Stimulated activated CD8-positive, alpha-beta memory T cell treated with anti-CD3 and anti-CD28 coated beads, Interleukin-12 subunit alpha, Interleukin-12 subunit beta, amount 100 ng/mL, for 24 hours (primary cell): Measurements from ENCODE around the gene TBC1D8.

Experiments
- DNase-seq: peaks from one replicate; pipeline ENCODE4 v3.0.0-alpha.2; 2020; ENCODE audit errors: extremely low read depth

The TBC1D8 gene

DNA sequence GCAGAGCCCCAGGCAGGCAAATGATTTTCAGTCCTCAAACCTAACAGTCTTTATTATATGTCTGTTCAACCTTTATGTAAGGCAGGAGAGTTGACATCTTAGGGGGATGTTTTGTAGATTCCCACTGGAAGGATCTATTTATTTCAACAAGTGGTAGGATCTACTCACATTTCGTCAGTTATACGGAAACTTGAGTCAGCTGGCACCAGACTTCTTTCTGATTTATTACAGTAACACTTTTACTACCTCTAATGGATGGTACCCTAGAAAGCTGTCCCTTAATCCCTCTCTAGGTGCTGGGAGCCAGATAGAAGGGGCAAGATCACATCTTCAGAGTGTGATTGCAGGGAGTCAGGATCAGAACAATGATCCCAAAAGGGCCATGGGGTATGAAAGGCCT lies 151.2 kb downstream of the TBC1D8 start:
- DNase-seq, result no peak

DNA sequence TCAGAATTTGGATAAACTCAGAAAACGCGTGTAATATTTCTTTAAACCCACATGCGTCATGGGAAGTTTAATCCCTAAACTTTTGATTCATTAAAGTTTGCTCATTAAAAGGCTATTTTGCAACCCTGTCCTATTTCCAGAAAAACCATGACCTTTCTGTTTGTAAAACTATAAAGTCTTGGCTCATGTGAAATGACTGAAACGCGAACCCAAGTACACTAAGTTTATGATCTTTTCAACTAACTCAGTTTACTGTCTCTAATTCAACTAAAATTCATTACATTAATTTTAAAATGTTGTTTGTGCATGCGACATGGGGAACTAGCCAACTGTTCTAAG lies 153.0 kb downstream of the TBC1D8 start:
- no peak for DNase-seq

DNA sequence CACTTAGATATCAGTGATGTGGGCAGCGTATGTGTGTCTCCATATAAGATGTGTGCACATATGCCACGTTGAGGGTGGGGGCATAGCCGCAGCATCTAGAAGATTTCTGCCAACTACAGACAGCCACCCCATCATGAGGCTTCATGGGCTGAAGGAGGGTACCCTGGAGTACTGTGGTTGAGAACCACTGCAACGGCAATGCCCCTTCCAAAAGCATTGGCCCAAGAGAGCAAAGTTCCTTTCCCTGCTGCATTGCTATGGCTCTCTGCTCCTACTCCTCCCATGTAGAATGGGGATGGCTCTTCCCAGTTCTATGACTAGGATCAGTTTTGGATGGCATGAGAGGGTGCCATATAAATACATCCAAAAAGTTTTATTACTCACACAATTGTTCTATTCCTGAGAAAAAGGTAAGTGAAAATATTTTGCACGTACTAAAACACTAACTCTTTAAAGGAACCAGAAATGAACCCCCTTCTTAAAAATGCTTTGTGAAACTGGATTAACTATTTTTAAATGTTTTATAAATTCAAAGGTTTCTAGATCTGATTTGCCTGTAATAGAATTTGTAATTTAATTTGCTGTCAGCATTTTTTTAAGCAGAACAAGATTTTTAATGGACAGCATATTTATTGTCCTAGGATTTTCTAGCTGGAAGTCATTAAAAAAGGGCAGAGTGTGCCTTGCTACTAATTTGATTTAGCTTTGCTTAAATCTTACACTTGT lies 153.5 kb downstream of the TBC1D8 start:
- DNase-seq, result no peak

DNA sequence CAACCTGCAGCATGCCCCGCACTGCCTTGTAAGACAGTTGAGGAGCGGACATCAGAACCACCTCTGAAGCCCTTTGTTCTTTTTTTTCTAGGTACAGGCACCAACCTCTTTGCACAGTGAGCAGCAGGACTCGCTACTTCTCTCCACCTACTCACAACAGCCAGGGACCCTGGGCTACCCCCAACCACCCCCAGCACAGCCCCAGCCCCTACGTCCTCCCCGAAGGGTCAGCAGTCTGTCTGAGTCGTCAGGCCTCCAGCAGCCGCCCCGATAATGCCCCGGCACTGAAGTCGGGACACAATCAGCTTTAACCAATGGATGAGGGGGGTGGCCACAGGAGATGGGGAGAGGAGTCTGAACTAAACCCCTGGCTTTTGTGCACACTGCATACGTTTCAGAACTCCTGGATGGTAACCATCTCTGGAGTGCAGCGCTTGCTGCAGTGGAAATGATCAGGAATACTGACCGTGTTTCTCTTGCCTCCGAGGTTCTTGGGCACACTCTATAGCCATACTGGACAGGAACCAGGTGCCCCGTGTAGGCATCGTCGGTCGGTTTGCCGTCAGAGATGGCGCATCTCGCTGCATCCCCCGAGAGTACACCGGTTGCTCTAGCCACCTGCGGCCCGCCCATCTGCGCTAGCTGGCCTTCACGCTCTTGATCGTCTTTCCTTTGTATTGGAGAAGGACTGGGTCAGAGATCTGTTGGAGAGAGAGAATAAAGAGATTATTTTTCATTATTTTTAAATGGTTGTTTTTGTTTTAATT lies 155.7 kb downstream of the TBC1D8 start:
- no peak for DNase-seq

DNA sequence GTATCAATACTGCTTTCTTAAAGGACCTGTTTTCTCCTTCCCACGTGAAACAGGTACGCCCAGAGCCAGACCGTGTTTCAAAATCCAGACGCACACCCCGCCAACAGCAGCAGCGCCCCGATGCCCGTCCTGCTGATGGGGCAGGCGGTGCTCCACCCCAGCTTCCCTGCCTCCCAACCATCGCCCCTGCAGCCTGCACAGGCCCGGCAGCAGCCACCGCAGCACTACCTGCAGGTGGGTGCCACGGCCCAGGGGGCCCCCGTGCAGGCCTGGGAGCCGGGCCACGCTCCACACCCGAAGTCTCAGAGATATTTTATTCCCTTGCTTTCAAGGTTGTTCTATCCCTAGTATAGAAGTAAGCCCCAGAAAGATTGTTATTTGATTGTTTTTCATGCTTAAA lies 157.9 kb downstream of the TBC1D8 start:
- DNase-seq, result no peak

DNA sequence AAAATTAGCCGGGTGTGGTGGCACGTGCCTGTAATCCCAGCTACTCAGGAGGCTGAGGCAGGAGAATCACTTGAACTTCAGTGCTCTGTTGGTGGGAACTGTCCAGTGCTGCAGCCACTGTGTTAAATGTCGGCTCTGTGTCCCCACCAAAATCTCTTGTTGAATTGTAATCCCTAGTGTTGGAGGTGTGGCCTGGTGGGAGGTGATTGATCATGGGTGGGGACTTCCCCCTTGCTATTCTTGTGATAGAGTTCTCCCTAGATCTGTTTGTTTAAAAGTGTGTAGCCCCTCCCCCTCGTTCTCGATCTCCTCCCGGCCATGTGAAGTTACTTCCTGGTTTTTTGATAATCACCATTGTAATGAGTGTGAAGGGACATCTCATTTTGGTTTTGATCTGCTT lies 158.9 kb downstream of the TBC1D8 start:
- DNase-seq, result no peak

DNA sequence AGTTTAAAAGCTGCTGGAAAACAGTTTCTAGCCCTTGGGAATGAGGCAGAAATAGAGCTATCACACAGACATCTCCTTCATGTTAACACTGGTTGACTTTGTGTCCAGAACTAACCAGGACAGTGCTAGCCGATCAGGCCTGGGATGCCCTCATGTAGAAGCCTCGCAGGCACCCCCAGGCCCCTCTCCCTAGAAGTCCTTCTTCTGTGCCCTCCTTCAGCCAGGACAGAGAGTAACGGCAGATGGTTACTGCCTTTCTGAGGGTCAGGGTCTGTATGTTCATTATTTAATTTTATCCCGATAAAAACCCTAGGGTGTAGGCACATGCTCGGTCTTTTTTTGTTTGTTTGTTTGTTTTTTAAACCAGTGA lies 159.8 kb downstream of the TBC1D8 start:
- DNase-seq, result no peak

DNA sequence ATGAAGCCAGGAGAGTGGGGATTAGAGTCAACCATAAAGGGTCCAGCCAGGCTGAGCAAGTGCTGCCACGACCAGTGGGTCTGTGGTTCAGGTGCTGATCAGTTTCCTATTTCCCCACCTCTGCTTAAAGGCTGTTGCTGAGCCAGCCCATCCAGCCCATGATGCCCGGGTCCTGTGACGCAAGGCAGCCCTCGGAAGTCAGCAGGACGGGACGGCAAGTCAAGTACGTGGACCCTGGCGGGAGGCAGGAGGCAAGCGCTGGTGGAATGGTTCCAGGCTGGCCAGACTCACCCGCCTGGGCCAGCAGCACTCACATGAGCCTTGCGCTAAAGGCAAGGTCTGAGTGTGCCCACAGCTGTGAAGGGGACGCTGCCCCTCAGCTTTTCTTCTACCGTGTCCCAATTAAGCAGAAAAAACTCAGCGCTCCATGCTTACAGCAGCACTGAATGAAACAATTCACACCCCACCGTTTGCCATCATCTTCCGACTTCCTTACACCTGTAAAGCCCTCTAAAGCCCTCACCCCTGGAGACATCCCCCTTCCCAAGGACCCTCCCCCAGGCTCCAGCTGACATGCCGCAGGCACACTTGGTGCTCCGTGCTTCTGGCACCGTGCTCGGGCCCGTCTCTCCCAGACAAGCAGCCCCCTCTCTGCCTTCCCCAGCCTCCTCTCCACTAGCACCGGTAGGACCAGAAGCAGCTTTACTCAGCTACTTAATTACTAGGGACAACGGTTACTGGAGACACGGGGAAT lies 160.4 kb downstream of the TBC1D8 start:
- no peak for DNase-seq

DNA sequence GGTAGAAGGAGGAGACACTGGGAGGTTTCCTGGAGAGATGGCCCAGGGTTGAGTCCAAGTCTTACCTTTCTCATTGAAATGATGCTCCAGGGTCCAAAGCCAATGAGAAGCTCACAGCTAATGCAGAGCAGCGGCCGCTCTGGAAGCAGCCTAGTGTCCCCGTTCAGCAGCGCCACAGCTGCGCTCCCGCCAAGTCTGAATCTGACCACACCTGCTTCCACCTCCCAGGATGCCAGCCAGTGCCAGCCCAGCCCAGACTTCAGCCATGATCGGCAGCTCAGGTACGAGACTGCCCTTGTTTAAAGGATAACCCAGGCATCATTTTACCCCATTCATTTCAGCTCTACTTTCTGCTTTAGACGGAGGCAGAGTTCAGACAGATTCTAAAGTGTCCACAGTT lies 161.0 kb downstream of the TBC1D8 start:
- no peak for DNase-seq

DNA sequence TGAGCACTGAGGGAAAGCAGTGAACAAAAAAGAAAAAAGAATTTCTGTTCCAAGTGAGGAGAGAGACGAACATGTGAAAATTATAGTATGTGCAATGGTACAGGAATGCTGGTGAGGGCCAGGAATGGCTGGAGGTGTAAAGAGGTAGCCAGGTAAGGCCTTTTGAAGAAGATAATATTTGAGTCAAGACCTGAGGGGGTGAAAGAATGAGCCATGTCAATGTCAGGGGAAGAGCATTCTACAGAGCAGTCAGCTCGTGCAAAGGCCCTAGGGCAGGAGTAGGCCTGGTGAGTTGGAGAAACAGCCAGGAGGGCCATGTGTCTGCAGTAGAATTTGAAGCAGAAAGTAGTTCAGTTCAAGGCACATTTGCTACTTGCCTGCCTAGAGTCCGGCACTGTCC lies 161.5 kb downstream of the TBC1D8 start:
- DNase-seq, result no peak

DNA sequence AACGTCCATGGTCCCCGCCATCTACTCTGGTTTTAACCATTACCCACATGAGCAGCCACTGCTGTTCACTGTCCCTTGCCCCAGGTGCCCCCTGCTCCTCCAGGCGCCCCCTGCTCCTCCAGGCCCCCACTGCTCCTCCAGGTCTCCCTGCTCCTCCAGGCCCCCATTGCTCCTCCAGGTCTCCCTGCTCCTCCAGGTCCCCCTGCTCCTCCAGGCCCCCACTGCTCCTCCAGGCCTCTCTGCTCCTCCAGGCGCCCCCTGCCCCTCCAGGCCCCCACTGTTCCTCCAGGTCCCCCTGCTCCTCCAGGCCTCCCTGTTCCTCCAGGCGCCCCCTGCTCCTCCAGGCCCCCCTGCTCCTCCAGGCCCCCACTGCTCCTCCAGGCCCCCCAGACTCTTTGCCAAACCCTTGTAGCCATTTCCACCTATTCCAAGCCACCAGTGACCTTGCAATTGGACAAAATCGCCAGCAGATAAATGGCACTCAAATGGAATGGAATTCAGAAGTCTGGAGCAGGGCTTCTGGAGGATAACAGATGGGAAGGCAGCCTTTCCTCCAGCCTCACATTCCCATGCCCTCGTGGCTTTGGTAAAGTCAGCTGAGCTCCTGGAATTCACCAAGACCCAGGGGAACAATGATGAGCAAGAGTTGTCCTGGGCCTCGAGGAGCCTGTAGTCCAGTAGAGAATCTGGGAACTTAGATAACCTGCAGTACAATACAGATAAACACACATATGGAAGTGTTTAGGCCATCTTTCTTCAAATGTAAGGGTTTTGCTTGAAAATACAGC lies 162.4 kb downstream of the TBC1D8 start:
- no peak for DNase-seq

DNA sequence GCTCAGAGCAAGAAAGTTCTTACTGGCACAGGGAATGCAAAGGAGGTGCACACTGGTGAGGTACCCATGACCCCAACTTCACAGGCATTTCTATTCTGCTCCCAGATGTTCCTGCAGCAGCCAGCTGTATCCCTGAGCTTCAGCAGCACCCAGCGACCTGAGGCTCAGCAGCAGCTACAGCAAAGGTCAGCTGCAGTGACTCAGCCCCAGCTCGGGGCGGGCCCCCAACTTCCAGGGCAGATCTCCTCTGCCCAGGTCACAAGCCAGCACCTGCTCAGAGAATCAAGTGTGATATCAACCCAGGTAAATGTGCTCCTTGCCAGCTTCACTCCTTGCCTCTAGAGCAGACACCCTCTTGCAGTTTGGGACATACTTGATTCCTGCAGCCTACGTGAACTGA lies 163.2 kb downstream of the TBC1D8 start:
- DNase-seq, result no peak

DNA sequence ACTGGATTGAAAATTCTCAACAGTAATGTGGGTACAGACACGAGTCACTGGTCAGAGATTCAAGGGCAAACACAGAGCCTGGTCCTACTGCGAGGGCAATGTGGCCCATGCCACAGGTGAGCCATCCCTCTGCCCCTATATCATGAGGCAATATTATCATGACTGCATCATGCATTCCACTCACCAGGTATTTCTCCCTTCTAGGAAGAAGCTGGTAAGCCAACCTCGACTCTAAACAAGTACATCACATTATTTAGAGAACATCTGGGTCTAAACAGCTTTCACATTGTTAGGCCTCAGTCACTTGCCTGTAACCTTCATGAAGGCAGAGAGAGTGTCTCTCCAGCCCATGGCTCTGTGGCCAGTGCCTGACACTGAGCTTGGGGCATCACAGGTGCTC lies 163.6 kb downstream of the TBC1D8 start:
- DNase-seq, result no peak

DNA sequence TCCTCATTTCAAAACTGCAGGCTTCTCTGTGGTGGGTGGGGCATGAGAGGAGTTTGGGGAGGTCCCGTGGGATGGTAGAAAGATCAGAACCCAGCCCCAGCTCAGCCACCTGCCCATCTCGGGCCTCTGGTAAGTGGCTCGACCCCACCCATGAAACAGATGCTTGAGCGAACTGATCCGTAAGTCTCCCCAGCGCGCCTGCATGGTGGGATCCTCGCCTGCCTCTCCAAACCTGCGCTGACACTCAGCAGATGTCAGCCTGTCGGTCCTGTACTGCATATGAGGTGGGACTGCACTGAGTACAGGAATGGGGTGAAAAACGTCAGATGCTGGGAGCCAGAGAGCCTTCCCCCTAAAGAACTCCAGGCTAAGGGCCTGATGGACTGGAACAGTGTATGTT lies 165.0 kb downstream of the TBC1D8 start:
- no peak for DNase-seq

DNA sequence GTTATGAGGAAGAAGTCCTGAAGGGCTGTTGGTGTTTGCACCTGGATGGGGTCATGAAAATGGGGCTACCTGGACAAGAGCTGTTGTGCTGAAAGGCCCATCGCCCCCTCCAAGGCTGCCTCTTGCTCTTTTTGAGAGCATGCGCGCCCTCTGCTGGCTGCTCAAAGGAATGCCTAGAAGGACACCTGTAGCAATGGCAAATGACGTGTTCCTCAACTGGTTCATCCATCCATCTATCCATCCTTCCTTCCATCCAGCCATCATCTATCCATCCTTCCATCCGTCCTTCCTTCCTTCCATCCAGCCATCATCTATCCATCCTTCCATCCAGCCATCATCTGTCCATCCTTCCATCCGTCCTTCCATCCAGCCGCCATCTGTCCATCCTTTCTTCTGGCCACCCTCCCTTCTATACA lies 166.3 kb downstream of the TBC1D8 start:
- no peak for DNase-seq

DNA sequence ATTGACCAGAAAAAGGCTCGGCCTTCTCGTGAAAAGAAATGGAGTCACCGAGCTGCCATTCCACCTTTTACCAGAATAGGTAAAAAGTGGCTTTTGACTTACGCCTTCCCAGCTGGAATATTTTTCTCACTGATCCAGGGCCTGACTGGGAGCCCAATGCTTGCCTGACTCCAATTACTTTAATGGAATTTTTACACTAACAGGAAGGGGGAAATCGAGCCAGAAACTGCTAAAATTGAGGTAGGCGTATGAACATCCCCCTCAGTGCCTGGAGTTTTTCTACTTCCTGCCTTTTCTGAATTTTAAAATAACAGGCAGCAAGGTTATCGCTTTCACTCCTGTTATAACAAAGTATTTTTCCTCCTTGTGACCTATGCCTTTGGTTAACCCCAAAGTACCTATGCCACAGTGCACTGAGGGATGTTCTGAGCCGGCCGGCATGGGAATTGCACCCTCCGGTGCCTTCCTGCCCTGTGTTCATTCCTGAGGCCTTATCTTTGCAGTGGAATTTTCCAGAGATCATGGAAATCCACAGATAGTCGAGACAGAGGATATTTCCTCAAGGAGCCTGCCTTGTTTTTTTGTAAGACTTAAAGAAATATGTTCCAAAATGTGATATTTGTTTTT lies 167.4 kb downstream of the TBC1D8 start:
- DNase-seq, result no peak

DNA sequence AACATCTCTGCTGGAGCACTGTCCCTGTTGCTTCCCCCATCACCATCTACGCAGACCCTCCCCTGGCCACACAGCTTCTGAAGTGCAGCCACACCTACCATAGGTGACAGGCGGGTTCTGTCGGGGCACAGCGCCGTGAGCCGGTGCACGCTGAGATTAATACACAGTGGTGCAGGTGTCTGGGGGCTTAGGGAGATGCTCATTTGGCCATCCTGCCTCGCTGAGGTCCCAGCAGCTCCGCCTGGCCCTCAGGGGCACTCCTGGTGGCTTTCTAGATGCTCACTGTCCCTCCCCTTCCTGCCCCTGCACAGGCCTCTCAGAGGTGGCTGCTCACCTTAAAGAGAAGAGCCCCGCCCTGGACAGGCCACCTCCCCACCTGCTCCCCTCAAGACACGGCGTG lies 168.0 kb downstream of the TBC1D8 start:
- DNase-seq, result no peak

DNA sequence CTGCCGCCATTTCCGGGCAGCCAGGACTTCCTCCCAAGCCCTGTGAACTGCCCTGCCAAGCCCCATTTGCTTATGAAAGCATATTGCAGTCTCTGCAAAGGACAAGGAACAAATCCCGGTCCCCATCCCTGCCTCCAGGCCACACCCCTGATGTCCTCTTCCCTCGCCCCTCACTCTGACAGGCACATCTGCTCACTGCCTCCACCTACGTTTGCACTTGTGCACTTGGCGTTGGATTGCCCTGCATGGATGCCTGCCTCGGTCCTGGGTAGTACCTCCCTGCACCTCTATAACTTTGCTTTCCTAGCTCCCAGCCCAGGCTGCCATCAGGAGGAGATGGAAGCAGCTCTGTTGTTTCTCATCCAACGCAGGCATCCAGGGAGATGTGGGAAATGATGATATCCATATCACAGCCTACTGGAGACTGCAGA lies 168.7 kb downstream of the TBC1D8 start:
- no peak for DNase-seq

DNA sequence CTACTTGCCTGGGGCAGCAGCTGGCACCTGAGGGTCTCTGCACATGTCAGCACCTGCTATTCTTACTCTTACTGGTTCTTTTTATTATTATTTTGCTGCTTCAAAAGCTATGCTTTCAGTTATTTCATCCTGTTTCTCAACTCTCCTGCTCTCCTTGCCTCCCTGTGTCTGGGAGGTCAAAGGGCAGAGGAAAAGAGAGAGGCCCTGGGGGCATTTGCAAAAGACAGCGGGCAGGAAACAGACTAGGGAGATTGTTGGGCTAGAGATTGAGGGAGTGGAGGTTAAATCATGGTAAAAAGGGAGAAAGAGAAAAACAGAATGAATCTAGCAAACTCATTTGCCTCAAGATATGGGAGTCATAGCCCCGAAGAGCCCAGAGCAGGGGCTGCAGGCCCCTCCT lies 170.2 kb downstream of the TBC1D8 start:
- DNase-seq, result no peak

DNA sequence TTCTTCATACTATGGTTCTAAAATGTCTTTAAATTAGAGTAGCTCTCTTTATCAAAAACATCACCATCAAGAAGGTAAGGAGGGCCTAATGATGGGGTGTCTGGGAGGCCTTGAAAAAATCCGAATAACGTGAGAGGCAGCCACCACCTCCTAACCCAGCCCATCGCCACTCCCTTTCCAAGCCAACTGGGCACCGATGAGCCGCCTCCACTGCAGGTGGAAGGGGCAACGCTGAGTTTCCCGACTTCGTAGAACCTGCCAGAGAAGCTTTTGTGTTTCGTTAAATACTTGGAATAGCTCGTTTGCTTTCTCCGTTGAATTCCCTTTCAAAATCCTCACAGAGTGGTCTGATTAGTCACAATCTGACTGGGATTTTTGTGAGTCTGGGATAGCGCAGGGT lies 171.1 kb downstream of the TBC1D8 start:
- no peak for DNase-seq

DNA sequence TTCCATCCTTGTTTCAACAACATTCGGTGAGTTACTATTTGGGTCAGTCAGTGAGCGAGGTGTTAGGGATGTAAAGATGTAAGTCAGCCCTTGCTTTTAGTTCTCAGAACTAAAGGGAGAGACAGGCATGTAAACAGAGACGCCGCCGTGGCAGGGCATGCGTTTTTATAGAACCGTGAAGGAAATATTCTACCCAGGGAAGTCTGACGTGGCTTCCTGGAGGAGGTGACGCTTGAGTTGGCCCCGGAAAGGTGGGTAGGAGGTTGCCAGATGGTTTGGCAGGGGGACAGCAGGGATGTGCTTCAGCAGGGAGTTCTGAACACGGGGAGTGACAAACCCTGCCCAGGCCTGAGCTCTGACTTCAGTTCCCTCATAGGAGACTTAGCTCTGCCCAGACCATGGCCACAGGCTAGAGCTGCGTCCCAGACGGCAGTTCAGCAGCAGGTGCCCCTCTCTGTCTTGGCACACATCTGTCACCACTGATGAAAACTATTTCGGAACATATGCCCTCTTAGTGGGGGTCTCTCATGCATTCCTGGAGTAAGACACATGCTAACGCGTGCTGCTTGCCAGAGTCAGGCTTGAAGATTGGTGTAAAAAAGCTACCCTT lies 172.5 kb downstream of the TBC1D8 start:
- no peak for DNase-seq
